Mammary epithelial cell (primary cell): ENCODE data around the gene GALNT18.

Experiments
- CTCF ChIP-seq, 2 donors: IDR thresholded peaks in 1 of 2; conservative IDR thresholded peaks in 1 of 2; 2 replicates each; pipeline ENCODE4 v1.5.1; 2011 to 2012; ENCODE audit warnings: inconsistent platforms in 2 of 2, low read length in 2 of 2, mild to moderate bottlenecking in 2 of 2, control low read depth in 1 of 2, low read depth in 1 of 2; ENCODE audit not compliant: insufficient read depth in 1 of 2; ENCODE audit errors: extremely low read depth in 1 of 2
- EZH2 ChIP-seq: IDR thresholded peaks from 2 replicates; pipeline ENCODE4 v1.6.1; 2012; ENCODE audit warnings: low read length, inconsistent platforms, borderline replicate concordance

GRCh38 chr11:11550534-11550933 is 71.3 kb downstream of the GALNT18 start:
- no peak for TF ChIP-seq CTCF (conservative IDR thresholded peaks at IDR 0.05 in 1 of 2, IDR thresholded peaks at IDR 0.05 in 1 of 2; ENCODE audit: extremely low read depth in 1 of 2, insufficient read depth in 1 of 2, low read depth in 1 of 2, low read length in 2 of 2)
- TF ChIP-seq EZH2 = no peak
